CD4-positive, alpha-beta memory T cell (primary cell): Measurements from ENCODE around the gene CES2. TPM values are rescaled to one million over a fixed set of nuclear protein-coding genes. Genes with fewer than 3 reads are reported as not detected.

ENCODE experiments used
- CTCF ChIA-PET: fragments of 350-600 bp; sonication (Branson Sonifier 250); formaldehyde crosslinking; loops from one replicate; lab custom pipeline; 2021; ENCODE audit warnings: inconsistent platforms; ENCODE audit not compliant: partially characterized antibody; lab: Charles Lee
- POLR2A ChIA-PET: fragments of 350-600 bp; sonication (Branson Sonifier 250); formaldehyde crosslinking; loops from one replicate; lab custom pipeline; 2021; ENCODE audit not compliant: partially characterized antibody; lab: Charles Lee
- DNase-seq, 5 donors: peaks; one replicate each; pipeline versions ENCODE4 v3.0.0 to v3.0.0-alpha.2; 2020 to 2022; ENCODE audit warnings: mixed read lengths in 1 of 5
- H3K27ac ChIP-seq: one replicate; pipeline ENCODE4 v1.7.0; 2013; ENCODE audit warnings: low read depth, low read length
- H3K27me3 ChIP-seq: 2 replicates; pipeline ENCODE4 v1.7.0; 2013; ENCODE audit warnings: mild to moderate bottlenecking, low read length, moderate library complexity; ENCODE audit not compliant: insufficient read depth
- H3K36me3 ChIP-seq: 2 replicates; pipeline ENCODE4 v1.7.0; 2013; ENCODE audit warnings: mild to moderate bottlenecking, low read length, moderate library complexity; ENCODE audit not compliant: insufficient read depth
- H3K4me1 ChIP-seq: 2 replicates; pipeline ENCODE4 v1.7.0; 2013; ENCODE audit warnings: mild to moderate bottlenecking, low read length, moderate library complexity; ENCODE audit not compliant: insufficient read depth
- H3K4me3 ChIP-seq, 2 donors: one replicate each; pipeline ENCODE4 v1.7.0; 2013; ENCODE audit warnings: low read length in 2 of 2, mild to moderate bottlenecking in 1 of 2
- H3K9me3 ChIP-seq, 2 donors: one replicate each; pipeline ENCODE4 v1.7.0; 2013; ENCODE audit warnings: low read length in 2 of 2, control low read depth in 1 of 2; ENCODE audit not compliant: control insufficient read depth in 1 of 2
- H3K27ac Mint-ChIP-seq, 7 donors: one replicate each; pipeline ENCODE4 v1.8.0; 2020 to 2021; ENCODE audit warnings: mixed read lengths in 7 of 7, mild to moderate bottlenecking in 6 of 7, inconsistent platforms in 3 of 7, moderate library complexity in 3 of 7
- H3K27me3 Mint-ChIP-seq, 2 donors: one replicate each; pipeline ENCODE4 v1.8.0; 2020 to 2021; ENCODE audit warnings: mixed read lengths in 2 of 2
- H3K36me3 Mint-ChIP-seq, 2 donors: one replicate each; pipeline ENCODE4 v1.8.0; 2020 to 2021; ENCODE audit warnings: mixed read lengths in 2 of 2, inconsistent platforms in 1 of 2, mild to moderate bottlenecking in 1 of 2
- H3K4me1 Mint-ChIP-seq, 4 donors: one replicate each; pipeline ENCODE4 v1.8.0; 2020 to 2021; ENCODE audit warnings: mixed read lengths in 4 of 4, mild to moderate bottlenecking in 1 of 4
- H3K4me3 Mint-ChIP-seq, 8 donors: one replicate each; pipeline ENCODE4 v1.8.0; 2020 to 2021; ENCODE audit warnings: mixed read lengths in 8 of 8, mild to moderate bottlenecking in 7 of 8, moderate library complexity in 6 of 8, inconsistent platforms in 3 of 8
- H3K9me3 Mint-ChIP-seq, 8 donors: one replicate each; pipeline ENCODE4 v1.8.0; 2020 to 2021; ENCODE audit warnings: mixed read lengths in 8 of 8, mild to moderate bottlenecking in 5 of 8, inconsistent platforms in 3 of 8, moderate library complexity in 1 of 8
- intact Hi-C: fragments of 100-400 bp; cut with micrococcal nuclease; formaldehyde crosslinking; loops from one replicate; pipeline ENCODE4 v1.15.1; 2023
- polyA plus RNA-seq, 2 donors: library from polyadenylated mRNA; unstranded; fragments of 300-500 nt; fragmentation: Illumina TruSeq; gene quantifications; one replicate each; pipeline ENCODE4 v1.2.3, GENCODE V29; 2021
- total RNA-seq, 2 experiments: library from RNA; stranded (reverse); gene quantifications; one replicate each; pipeline ENCODE4 v1.2.3, GENCODE V29; 2021

The CES2 gene
- total and polyA plus RNA-seq, 4 experiments from 2014 or later: 25.4 to 51.0 (median 38.5) TPM

DNA sequence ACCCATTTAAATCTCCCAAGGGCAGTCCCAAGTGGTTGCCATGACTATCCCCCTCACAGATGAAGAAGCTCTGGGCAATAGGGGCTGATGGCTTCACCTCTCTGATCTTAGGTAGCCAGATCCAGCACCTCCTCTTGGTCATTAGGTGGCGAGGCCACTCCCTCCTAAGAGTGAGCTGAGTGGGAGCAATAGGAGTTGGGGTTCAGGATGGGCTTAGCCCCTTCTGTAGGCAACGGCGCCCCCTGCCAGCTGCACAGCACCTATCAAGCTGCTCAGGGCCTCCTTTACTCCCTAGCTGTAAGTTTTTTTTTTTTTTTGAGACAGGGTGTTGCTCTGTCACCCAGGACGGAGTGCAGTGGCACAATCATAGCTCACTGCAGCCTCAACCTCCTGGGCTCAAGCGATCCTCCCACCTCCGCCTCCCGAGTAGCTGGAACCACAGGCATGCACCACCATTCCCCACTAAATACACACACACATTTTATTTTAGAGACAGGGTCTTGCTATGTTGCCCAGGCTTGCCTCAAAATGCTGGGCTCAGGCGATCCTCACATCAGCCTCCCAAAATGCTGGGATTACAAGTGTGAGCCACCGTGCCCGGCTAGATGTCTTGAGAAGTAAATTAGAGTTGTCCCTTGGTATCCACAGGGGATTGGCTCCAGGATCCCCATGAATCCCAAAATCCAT, 6.5 kb upstream of the CES2 start:
- Mint-ChIP-seq H3K9me3 (no peaks in the 10 kb centered on the region), H3K4me3 (no peak overlapping the region), H3K36me3 (peaks cover 3 to 24% of the 10 kb centered on the region in 2 donors), H3K4me1 (peaks cover 17 to 32% (median 24%) of the 10 kb centered on the region in 4 donors), H3K27me3 (peaks cover 9 to 11% of the 10 kb centered on the region in 2 donors), H3K27ac (peak overlapping the region in 1 of 7 donors; percentile 37)
- peaks cover 26% of the 10 kb centered on the region for H3K4me1 ChIP-seq
- no peak overlapping the region for H3K4me3 ChIP-seq
- ChIA-PET POLR2A (interaction anchor here (0.8 to 1.2 kb wide), 2 partner anchors 49 to 56 kb away, joined by 3 read pairs; partner anchors contain the start of gene PDP2), CTCF (interaction anchor here (0.8 to 1.7 kb wide), 6 partner anchors 14 to 98 kb away, joined by 3 to 7 read pairs (median 4); partner anchors contain the start of genes CES3 and NAE1)
- H3K27ac ChIP-seq: no peak overlapping the region
- H3K9me3 ChIP-seq: no peaks in the 10 kb centered on the region
- intact Hi-C loops: no loop called here
- peaks cover 11% of the 10 kb centered on the region for H3K27me3 ChIP-seq
- H3K36me3 ChIP-seq: no peaks in the 10 kb centered on the region
- peak in 1 of 5 donors; percentile 19 for DNase-seq

DNA sequence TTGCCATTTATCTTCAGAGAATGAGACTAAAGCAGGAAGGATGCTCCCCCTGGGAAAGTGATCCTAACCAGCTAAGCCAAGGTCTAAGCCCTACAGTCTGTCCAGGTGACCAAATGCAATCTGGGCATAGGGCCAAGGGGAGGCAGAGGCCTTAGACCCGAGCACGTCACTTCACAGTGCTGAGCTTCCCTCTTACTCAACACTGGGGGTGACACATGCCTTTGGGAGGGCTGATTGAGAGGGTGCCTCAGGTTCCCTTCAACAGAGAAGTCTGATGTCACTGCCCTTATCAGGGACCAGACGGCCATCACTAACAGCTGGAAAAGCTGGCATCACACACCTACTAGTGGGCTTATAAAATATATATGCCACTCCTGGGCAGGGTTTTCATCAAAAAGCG, 5.1 kb upstream of the CES2 start:
- DNase-seq: peak in 1 of 5 donors; percentile 30
- H3K27ac Mint-ChIP-seq: peak overlapping the region in 3 of 7 donors; percentile 35 to 62 (median 51)
- Histone ChIP-seq H3K4me1 (peaks cover 28% of the 10 kb centered on the region), H3K27me3 (peaks cover 11% of the 10 kb centered on the region), H3K4me3 (no peak overlapping the region), H3K9me3 (no peaks in the 10 kb centered on the region), H3K27ac (no peak overlapping the region), H3K36me3 (no peaks in the 10 kb centered on the region)
- H3K4me3 Mint-ChIP-seq: peak overlapping the region in 1 of 8 donors; percentile 13
- H3K27me3 Mint-ChIP-seq: peaks cover 4 to 5% of the 10 kb centered on the region in 2 donors
- H3K4me1 Mint-ChIP-seq: peaks cover 18 to 45% (median 32%) of the 10 kb centered on the region in 4 donors
- intact Hi-C loops: no loop called here
- ChIA-PET POLR2A (interaction anchor here (0.7 kb wide), 1 partner anchor 235 kb away, joined by 3 read pairs; the partner anchor contains the start of gene HSF4), CTCF (no interaction called here)
- H3K9me3 Mint-ChIP-seq: no peaks in the 10 kb centered on the region
- H3K36me3 Mint-ChIP-seq: peaks cover 3 to 36% of the 10 kb centered on the region in 2 donors

DNA sequence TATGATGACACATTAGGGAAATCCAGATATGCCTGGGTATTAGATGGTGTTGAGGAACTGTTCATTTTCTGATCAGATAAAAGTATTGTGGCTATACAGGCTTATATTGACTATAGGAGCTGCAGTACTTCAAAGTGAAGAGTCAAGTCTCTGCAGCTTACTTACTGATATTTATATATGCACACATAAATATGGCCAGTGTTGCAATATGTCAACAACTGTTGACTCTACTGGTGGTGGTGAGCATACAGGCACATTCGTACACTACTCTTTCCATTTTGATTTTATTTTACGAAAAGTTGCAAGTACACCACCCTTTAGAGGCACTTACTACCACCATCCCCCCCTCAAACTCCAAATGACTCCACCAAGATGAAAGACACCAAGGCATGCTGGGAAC, 3.7 kb upstream of the CES2 start:
- peaks cover 25 to 53% (median 40%) of the 10 kb centered on the region in 4 donors for H3K4me1 Mint-ChIP-seq
- no peak for DNase-seq
- H3K4me3 ChIP-seq: no peak overlapping the region
- ChIA-PET CTCF (no interaction called here), POLR2A (no interaction called here)
- H3K27me3 ChIP-seq: no peaks in the 10 kb centered on the region
- H3K4me1 ChIP-seq: peaks cover 37% of the 10 kb centered on the region
- no peaks in the 10 kb centered on the region for H3K36me3 ChIP-seq
- H3K27ac Mint-ChIP-seq: peak overlapping the region in 2 of 7 donors; percentile 22 to 99
- no peaks in the 10 kb centered on the region for H3K9me3 Mint-ChIP-seq
- no peaks in the 10 kb centered on the region for H3K9me3 ChIP-seq
- intact Hi-C loops: no loop called here
- H3K36me3 Mint-ChIP-seq: peaks cover 3 to 42% of the 10 kb centered on the region in 2 donors
- peak overlapping the region in 4 of 8 donors; percentile 13 to 93 (median 64) for H3K4me3 Mint-ChIP-seq
- H3K27me3 Mint-ChIP-seq: no peaks in the 10 kb centered on the region
- H3K27ac ChIP-seq: no peak overlapping the region

GRCh38 chr16:66932076-66932475, 3.2 kb upstream of the CES2 start:
- Histone ChIP-seq H3K9me3 (no peaks in the 10 kb centered on the region), H3K27ac (no peak overlapping the region), H3K4me3 (no peak overlapping the region), H3K4me1 (peaks cover 41% of the 10 kb centered on the region), H3K27me3 (no peaks in the 10 kb centered on the region), H3K36me3 (no peaks in the 10 kb centered on the region)
- POLR2A ChIA-PET: no interaction called here
- intact Hi-C loops: no loop called here
- no peak for DNase-seq
- Mint-ChIP-seq H3K27me3 (no peaks in the 10 kb centered on the region), H3K4me3 (peak overlapping the region in 7 of 8 donors; percentile 38 to 100 (median 99)), H3K9me3 (no peaks in the 10 kb centered on the region), H3K4me1 (peaks cover 25 to 57% (median 42%) of the 10 kb centered on the region in 4 donors), H3K27ac (peak overlapping the region; percentile 26 to 99 (median 97)), H3K36me3 (peaks cover 3 to 45% of the 10 kb centered on the region in 2 donors)
- CTCF ChIA-PET: no interaction called here

GRCh38 chr16:66933776-66934137, 1.6 kb upstream of the CES2 start:
- Mint-ChIP-seq H3K36me3 (peaks cover 10 to 56% of the 10 kb centered on the region in 2 donors), H3K4me1 (peaks cover 31 to 70% (median 51%) of the 10 kb centered on the region in 4 donors)
- intact Hi-C loops: loop anchor here (2.0 kb wide), 1 partner anchor 61 kb away; no protein-coding TSS in a partner anchor

GRCh38 chr16:66934138-66934838, 1.0 kb upstream of the CES2 start, which contains the start of gene CIAO2B:
Gene CIAO2B (minus strand): TSS chr16:66934402. CDS start chr16:66934364, 38 bp downstream.
- peak; percentile 88 to 93 (median 90) for DNase-seq
- H3K27me3 Mint-ChIP-seq: no peaks in the 10 kb centered on the region
- H3K4me1 Mint-ChIP-seq: peaks cover 31 to 72% (median 51%) of the 10 kb centered on the region in 4 donors
- POLR2A ChIA-PET: interaction anchor here (0.7 to 2.3 kb wide), 11 partner anchors 9 to 337 kb away, joined by 3 to 13 read pairs (median 4); partner anchors contain the start of genes E2F4, FBXL8, NAE1 and PDP2
- no peaks in the 10 kb centered on the region for H3K27me3 ChIP-seq
- intact Hi-C loops: loop anchor here (2.0 kb wide), 1 partner anchor 61 kb away; no protein-coding TSS in a partner anchor
- H3K36me3 Mint-ChIP-seq: peaks cover 10 to 60% of the 10 kb centered on the region in 2 donors
- peaks cover 49% of the 10 kb centered on the region for H3K4me1 ChIP-seq
- peak within 1 kb of the TSS; percentile 97 for H3K27ac ChIP-seq
- no peaks in the 10 kb centered on the region for H3K9me3 ChIP-seq
- no peaks in the 10 kb centered on the region for H3K9me3 Mint-ChIP-seq
- H3K4me3 Mint-ChIP-seq: peak within 1 kb of the TSS; percentile 93 to 100 (median 99)
- H3K4me3 ChIP-seq: peak within 1 kb of the TSS; percentile 88 to 98
- H3K36me3 ChIP-seq: peaks cover 8% of the 10 kb centered on the region
- CTCF ChIA-PET: interaction anchor here (1.2 kb wide), 1 partner anchor 104 kb away, joined by 5 read pairs; the partner anchor contains the start of gene NAE1
- peak within 1 kb of the TSS; percentile 97 to 99 (median 99) for H3K27ac Mint-ChIP-seq

More at GRCh38 chr16:66933776-66934137, 1.6 kb upstream of the CES2 start:
- DNase-seq: no peak
- H3K4me3 Mint-ChIP-seq: peak overlapping the region; percentile 93 to 100 (median 99)
- no peaks in the 10 kb centered on the region for H3K9me3 ChIP-seq
- ChIA-PET CTCF (interaction anchor here (1.0 to 1.6 kb wide), 3 partner anchors 10 to 103 kb away, joined by 3 to 5 read pairs (median 3); partner anchors contain the start of gene NAE1), POLR2A (interaction anchor here (0.9 to 2.3 kb wide), 10 partner anchors 8 to 337 kb away, joined by 3 to 13 read pairs (median 5); partner anchors contain the start of genes E2F4, FBXL8, NAE1 and PDP2)
- H3K27ac Mint-ChIP-seq: peak overlapping the region; percentile 97 to 99 (median 99)
- no peaks in the 10 kb centered on the region for H3K27me3 Mint-ChIP-seq
- H3K36me3 ChIP-seq: peaks cover 6% of the 10 kb centered on the region
- no peaks in the 10 kb centered on the region for H3K9me3 Mint-ChIP-seq
- peak overlapping the region; percentile 82 to 98 for H3K4me3 ChIP-seq
- peaks cover 49% of the 10 kb centered on the region for H3K4me1 ChIP-seq
- H3K27me3 ChIP-seq: no peaks in the 10 kb centered on the region
- peak overlapping the region; percentile 97 for H3K27ac ChIP-seq
